ENCODE data around the gene SYNRG.

GRCh38 chr17:37648555-37648954, 39.3 kb upstream of the SYNRG start:
- TF ChIP-seq CTCF (IDR thresholded peaks at IDR 0.05; ENCODE audit: low read length) (no peak), EZH2 (IDR thresholded peaks at IDR 0.05; ENCODE audit: borderline replicate concordance, low read length) (no peak)

Data from OCI-LY1 (cell line).